CD4-positive, alpha-beta T cell treated with Interleukin-21 for 1 hour (primary cell): ENCODE measurements around the gene COA3.

ENCODE experiments used
- DNase-seq: peaks from one replicate; pipeline ENCODE4 v3.0.0-alpha.2; 2020

Gene COA3

DNA sequence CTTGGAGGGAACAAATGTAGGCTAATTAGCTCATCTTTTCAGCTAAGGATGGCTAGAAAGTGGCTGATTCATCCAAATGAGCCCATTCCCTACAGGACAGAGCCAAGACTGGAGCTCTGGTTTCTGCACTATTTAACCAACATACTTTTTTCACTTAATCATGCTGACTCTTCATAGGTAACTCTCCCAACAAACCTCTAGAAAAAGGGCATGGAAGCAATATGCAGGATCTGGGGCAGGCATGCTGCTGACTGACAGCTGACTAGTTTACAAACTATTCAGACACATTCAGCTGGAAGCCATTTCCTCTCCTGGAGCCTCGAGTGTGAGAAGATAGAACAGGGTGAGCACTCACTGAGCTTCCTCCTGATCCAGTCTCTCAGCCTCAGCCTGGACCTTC, 19.4 kb upstream of the COA3 start:
- DNase-seq = no peak

- no peak for DNase-seq
Observed at GRCh38 chr17:42814633-42815399, 16.3 kb upstream of the COA3 start.

- no peak for DNase-seq
Observed at GRCh38 chr17:42809250-42809649, 10.7 kb upstream of the COA3 start.

- DNase-seq = no peak
Observed at GRCh38 chr17:42806249-42806648, 7.7 kb upstream of the COA3 start.

DNA sequence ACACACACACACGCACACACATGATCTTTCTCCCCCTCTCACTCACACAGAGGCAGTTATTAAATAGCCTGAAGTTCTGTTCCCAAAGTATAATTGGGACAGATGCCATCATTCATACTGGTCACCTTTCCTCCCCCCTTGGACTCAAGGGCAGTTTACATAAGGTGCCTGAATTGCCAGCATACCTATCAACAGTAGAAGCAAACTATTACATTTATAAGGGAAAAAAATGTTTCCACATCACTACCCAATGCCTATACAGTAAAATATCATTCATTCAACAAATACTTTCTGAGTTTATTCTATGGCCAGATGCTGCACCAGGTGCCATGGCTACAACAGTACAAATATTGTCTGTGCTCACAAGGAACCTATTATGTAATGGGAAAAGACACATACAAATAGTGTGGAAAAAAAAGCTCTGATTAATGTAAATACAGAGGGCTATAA, 6.4 kb upstream of the COA3 start:
- no peak for DNase-seq

GRCh38 chr17:42803074-42803883, 4.8 kb upstream of the COA3 start:
- DNase-seq = no peak

GRCh38 chr17:42798011-42798382, 507 bp downstream of the COA3 start:
- DNase-seq = no peak

- DNase-seq = no peak
Observed at GRCh38 chr17:42797067-42798007, 1.2 kb downstream of the COA3 start.

DNA sequence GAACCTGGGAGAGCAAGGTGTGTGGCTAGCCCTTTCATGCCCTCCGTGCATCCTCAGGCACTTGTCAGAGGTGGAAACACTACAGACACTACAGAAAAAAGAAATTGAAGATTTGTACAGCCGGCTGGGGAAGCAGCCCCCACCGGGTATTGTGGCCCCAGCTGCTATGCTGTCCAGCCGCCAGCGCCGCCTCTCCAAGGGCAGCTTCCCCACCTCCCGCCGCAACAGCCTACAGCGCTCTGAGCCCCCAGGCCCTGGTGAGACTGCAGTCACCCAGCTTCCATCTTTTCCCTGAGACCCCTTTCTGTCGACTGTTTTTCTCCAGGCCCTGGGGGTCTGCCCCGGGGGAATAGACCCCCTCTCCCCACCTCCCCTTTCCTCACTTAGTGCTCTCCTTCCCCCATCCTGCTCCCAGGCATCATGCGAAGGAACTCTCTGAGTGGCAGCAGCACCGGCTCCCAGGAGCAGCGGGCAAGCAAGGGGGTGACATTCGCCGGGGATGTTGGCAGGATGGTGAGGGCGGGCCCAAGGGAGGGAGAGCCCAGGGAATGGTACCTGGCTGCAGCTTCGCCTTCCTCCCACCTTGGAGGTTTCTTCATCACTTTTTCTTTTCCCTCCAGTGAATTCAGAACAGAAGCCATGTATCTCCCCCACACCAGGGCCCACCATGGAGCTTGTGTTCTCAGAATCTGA, 2.3 kb downstream of the COA3 start:
- DNase-seq = no peak

GRCh38 chr17:42795465-42795864, 3.0 kb downstream of the COA3 start:
- DNase-seq = no peak

GRCh38 chr17:42795061-42795460, 3.4 kb downstream of the COA3 start:
- no peak for DNase-seq

DNA sequence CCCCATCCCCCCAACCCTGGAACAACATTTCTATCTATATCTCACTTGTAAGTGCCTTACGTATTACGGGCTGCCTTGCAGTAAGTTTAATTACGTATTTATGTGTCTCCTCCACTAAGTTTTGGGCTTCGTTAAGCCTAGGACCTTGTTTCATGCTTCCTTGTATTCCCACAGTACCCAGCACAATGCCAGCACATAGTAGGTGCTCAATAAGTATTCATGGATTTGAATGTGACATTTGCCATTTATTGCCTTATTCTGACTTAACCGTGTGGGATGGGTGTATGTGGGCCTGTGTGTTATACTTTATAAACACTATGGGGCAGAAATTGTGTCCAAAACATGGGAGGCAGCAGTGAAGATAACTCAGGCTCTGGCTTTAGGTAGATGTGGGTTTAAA, 6.0 kb downstream of the COA3 start:
- no peak for DNase-seq

DNA sequence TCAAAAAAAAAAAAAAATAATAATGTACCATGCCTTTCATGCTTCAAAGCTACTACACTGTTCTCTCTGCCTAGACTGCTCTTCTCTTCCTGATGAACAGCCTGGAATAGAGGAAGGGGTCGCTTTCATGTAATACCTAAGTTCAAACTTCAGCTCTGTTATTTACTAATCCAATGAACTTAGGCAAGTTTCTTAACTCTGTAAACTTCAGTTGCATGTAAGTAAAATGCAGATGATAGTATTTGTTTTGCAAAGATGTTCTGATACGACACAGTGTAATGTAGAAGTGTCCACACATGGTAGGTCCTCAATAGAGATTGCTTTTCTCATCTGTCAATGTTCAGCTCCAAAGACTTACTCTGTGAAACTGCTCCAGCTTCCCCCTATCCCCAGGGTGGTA, 6.6 kb downstream of the COA3 start:
- DNase-seq = no peak

DNA sequence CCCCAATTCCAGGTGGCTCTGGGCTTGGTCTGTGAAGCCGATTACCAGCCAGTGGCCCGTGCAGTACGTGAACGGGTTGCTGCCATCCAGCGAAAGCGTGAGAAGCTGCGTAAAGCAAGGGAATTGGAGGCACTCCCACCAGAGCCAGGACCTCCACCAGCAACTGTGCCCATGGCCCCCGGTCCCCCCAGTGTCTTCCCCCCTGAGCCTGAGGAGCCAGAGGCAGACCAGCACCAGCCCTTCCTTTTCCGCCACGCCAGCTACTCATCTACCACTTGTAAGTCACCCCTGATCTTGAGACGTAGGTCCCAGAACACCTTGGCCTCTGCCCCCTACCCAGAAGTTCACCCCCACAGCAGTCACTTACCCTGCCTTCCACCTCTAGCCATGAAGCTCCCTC, 11.2 kb downstream of the COA3 start:
- DNase-seq = no peak

- DNase-seq = no peak
Observed at GRCh38 chr17:42784811-42785592, 13.5 kb downstream of the COA3 start.

GRCh38 chr17:42784409-42784808, 14.1 kb downstream of the COA3 start:
- DNase-seq = no peak

- no peak for DNase-seq
Observed at GRCh38 chr17:42783791-42784138, 14.7 kb downstream of the COA3 start.

DNA sequence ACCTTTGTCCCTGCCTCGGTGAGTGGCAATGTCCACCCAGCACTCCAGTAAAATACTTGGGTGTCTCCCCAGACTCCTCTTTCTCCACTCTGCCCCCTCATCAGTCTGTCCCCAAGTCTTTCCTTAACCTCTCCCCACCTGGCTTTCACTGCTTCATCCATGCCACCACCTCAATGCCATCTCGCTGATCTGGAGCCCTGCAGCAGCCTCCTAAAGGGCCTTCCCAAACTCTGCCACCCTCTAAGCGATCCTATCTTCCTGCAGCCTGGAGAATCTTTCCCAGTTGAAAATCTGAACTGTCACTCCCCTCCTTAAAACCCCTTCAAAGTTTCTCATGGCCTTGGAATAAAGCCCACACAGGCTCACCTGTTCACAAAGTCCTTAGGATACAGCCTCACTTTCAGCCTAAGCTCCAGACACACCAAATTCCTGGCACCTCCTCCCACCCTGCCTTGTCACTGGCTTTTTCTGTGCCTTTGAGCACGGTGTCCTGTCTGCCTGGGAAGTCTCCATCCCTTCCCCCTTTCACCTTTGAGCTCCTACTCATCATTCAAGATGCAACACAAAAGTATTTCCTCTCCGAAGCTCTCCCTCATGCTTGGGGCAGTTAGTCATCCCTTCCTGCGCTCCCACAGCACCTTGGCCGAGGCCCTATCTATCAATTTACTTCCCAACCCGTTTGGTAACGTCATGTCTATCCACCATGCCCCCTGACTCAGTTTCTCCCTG, 15.3 kb downstream of the COA3 start:
- no peak for DNase-seq

DNA sequence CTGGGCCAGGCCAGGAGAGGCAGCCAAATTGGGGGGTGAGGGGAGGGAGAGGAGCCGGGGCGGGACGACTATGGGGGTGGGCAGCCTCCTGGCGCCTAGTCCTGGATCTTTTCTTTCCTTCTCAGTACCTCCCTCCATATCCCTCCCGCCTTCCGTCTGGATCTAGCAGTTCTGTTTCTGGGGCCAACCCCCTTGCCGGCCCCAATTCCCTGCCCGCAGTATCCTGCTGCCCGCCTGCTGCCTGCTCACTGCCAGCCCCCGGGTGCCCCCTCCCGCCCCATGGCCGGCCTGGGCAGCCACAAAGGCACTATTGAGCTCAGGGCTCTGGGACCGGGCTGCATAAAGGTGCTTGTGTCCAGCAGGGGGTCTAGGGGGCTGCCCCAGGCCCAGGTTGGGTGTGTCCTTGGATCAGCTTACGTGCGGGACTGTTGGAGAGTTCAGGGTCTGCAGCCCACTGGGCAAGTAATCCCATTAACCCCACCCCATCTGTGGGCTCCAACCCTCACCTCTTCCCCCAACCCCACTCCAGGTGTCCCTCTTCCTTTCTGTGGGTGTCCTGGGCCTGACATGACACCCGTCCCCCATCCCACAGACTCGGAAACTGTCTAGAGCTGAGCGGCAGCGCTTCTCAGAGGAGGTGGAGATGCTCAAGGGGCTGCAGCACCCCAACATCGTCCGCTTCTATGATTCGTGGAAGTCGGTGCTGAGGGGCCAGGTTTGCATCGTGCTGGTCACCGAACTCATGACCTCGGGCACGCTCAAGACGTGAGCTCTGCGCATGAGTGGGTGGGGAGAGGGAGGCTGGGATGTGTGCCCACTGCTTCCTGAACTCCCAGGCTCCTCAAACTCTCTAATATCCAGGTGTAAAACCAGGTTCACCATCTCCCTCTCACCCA, 16.1 kb downstream of the COA3 start:
- DNase-seq = no peak

DNA sequence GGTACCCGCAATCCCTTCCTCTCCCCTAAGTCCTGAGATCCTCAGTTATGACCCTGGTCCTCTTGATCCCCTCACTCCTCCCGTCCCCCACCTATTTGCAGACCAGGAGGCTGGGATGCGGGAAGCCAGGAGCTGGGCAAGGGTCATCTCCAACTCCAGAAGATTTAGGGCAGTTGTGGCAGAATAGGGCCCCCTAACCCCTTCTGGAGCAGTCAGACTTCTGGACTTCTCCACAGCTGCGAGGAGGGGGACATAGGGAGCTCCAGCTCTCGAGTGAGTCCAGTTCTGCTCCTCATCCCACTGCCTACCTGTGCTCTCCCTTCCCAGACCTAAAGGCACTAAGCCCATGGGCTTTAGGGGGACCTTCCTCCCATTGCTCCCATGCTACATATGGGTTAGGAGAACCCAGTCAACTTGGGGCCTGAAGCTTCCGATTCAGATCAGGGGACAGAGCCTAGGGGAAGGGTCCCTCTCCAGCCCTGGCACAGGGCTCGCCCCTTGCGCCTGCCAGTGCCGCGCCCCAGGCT, 16.8 kb downstream of the COA3 start:
- no peak for DNase-seq
